ENCODE data around the gene BRICD5. TPM values are rescaled to one million over a fixed set of nuclear protein-coding genes. Genes with fewer than 3 reads are reported as not detected.
A peak's percentile ranks its signal among the peaks of the same experiment; 100 is the strongest.

The BRICD5 gene
- total and polyA plus RNA-seq, 2 of the 13 experiments (the other 11 are each of a cell fraction or from before 2014, with no cell fraction given) = 1.6 to 5.8 TPM

DNA sequence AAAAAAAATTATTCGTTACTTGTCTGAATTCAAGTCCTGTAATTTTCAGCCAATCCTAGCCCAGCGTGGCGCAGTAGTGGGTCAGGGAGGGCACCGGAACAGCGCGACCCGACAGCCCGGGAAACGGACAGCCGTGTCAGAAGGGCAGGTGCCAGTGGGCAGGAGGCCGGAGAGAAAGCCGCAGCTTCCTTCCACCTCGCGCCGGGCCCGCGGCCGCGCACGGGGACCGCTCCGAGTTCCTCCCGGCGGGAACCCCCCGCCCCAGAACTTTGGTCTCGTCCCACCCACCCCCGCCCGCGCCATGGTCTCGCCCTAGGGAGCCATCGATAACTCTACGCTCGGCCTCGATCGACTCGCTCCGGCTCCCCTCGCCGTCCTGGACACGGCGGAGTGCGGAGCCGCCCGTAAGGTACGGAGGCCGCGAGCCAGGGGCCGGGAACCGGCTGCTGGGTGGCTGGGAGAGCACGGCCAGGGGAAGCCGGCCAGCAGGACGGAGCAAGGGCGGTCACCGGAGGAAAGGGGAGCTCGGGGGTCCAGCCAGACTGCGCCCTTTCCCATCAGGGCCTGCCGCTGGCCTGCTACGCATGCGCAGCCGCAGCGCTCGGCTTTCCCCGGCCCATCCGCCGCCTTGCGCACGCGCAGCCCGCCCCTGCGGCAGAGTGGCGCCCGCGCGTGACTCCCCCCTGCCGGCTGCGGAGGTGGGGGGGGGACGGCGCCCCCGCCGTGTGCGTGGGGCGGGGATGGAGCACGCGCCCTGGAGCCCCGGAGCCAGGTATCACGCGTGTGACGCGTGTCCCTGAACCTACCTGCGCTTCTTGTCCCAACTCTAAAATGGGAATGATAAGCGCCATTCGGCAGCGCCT, 5.3 kb downstream of the BRICD5 start, which contains the start of gene MLST8 (continued):
- TF ChIP-seq ISX (CRISPR knock-in tag; conservative IDR thresholded peaks at IDR 0.05) (no peak), ARHGAP35 (CRISPR knock-in tag; IDR thresholded peaks at IDR 0.05; ENCODE audit: borderline replicate concordance) (no peak), ESRRA (CRISPR knock-in tag; IDR thresholded peaks at IDR 0.05; ENCODE audit: low read depth) (no peak), PHF8 (CRISPR knock-in tag; IDR thresholded peaks at IDR 0.05) (peak; percentile 100), ZNF350 (CRISPR knock-in tag; IDR thresholded peaks at IDR 0.05; ENCODE audit: borderline replicate concordance, low read depth) (peak; percentile 53), ONECUT2 (CRISPR knock-in tag; IDR thresholded peaks at IDR 0.05) (no peak), MTERF4 (CRISPR knock-in tag; IDR thresholded peaks at IDR 0.05) (0 out of 2 replicates have a peak, but pooled peaks have one; percentile 30), POGZ (CRISPR knock-in tag; IDR thresholded peaks at IDR 0.05) (peak; percentile 59; the same call in 1 of the 2 replicates), ZNF567 (CRISPR knock-in tag; IDR thresholded peaks at IDR 0.05; ENCODE audit: borderline replicate concordance) (no peak), NFE2L1 (CRISPR knock-in tag; IDR thresholded peaks at IDR 0.05; ENCODE audit: borderline replicate concordance) (peak; percentile 25; the same call in 1 of the 2 replicates), ZNF180 (CRISPR knock-in tag; IDR thresholded peaks at IDR 0.05; ENCODE audit: borderline replicate concordance, low read depth) (no peak), ZGPAT (CRISPR knock-in tag; IDR thresholded peaks at IDR 0.05) (peak; percentile 72; the same call in 1 of the 2 replicates), MYPOP (CRISPR knock-in tag; IDR thresholded peaks at IDR 0.05) (0 out of 2 replicates have a peak, but pooled peaks have one; percentile 48)
- TF ChIP-seq, protein P1, sequence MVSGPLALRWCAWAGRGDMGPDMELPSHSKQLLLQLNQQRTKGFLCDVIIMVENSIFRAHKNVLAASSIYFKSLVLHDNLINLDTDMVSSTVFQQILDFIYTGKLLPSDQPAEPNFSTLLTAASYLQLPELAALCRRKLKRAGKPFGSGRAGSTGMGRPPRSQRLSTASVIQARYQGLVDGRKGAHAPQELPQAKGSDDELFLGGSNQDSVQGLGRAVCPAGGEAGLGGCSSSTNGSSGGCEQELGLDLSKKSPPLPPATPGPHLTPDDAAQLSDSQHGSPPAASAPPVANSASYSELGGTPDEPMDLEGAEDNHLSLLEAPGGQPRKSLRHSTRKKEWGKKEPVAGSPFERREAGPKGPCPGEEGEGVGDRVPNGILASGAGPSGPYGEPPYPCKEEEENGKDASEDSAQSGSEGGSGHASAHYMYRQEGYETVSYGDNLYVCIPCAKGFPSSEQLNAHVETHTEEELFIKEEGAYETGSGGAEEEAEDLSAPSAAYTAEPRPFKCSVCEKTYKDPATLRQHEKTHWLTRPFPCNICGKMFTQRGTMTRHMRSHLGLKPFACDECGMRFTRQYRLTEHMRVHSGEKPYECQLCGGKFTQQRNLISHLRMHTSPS (CRISPR knock-in tag; IDR thresholded peaks at IDR 0.05; ENCODE audit: low read depth) = no peak
- TF ChIP-seq, protein P2, sequence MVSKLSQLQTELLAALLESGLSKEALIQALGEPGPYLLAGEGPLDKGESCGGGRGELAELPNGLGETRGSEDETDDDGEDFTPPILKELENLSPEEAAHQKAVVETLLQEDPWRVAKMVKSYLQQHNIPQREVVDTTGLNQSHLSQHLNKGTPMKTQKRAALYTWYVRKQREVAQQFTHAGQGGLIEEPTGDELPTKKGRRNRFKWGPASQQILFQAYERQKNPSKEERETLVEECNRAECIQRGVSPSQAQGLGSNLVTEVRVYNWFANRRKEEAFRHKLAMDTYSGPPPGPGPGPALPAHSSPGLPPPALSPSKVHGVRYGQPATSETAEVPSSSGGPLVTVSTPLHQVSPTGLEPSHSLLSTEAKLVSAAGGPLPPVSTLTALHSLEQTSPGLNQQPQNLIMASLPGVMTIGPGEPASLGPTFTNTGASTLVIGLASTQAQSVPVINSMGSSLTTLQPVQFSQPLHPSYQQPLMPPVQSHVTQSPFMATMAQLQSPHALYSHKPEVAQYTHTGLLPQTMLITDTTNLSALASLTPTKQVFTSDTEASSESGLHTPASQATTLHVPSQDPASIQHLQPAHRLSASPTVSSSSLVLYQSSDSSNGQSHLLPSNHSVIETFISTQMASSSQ (IDR thresholded peaks at IDR 0.05; ENCODE audit: low read depth) = no peak
- TF ChIP-seq, protein P2 (CRISPR knock-in tag; IDR thresholded peaks at IDR 0.05; ENCODE audit: borderline replicate concordance) = no peak; the same call in 1 of the 2 replicates
- TF ChIP-seq, protein P3, sequence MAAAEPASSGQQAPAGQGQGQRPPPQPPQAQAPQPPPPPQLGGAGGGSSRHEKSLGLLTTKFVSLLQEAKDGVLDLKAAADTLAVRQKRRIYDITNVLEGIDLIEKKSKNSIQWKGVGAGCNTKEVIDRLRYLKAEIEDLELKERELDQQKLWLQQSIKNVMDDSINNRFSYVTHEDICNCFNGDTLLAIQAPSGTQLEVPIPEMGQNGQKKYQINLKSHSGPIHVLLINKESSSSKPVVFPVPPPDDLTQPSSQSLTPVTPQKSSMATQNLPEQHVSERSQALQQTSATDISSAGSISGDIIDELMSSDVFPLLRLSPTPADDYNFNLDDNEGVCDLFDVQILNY (CRISPR knock-in tag; conservative IDR thresholded peaks at IDR 0.05) = no peak
